GM19397 (cell line): ENCODE measurements around the gene MIEF2.
A peak's percentile ranks its signal among the peaks of the same experiment; 100 is the strongest.

Source experiments
- ATAC-seq: cut with Tn5 transposase; IDR thresholded peaks from one replicate; pipeline ENCODE4 v1.9.1; 2021; ENCODE audit warnings: mild to moderate bottlenecking, moderate library complexity; ENCODE audit not compliant: unreplicated experiment

MIEF2 gene

GRCh38 chr17:18254888-18255649, 5.4 kb upstream of the MIEF2 start:
- no peak for ATAC-seq

- ATAC-seq, result no peak
Observed at GRCh38 chr17:18256351-18256750, 4.1 kb upstream of the MIEF2 start.

- ATAC-seq, result no peak
Observed at GRCh38 chr17:18256776-18257175, 3.7 kb upstream of the MIEF2 start.

GRCh38 chr17:18257268-18257981, 3.0 kb upstream of the MIEF2 start:
- ATAC-seq, result no peak

- ATAC-seq, result peak; percentile 13
Observed at GRCh38 chr17:18257982-18258355, 2.5 kb upstream of the MIEF2 start.

- ATAC-seq, result peak; percentile 32
Observed at GRCh38 chr17:18258356-18259038, 2.0 kb upstream of the MIEF2 start, which contains the start of gene FLII. Gene FLII (minus strand): TSS chr17:18258738. CDS start chr17:18258690, 48 bp downstream.

GRCh38 chr17:18259621-18260331, 686 bp upstream of the MIEF2 start:
- ATAC-seq, result no peak

- peak; percentile 1 for ATAC-seq
Observed at GRCh38 chr17:18261146-18261515, 669 bp downstream of the MIEF2 start.

- ATAC-seq, result no peak
Observed at GRCh38 chr17:18261659-18262058, 1.2 kb downstream of the MIEF2 start.

- ATAC-seq, result no peak
Observed at GRCh38 chr17:18262111-18262510, 1.6 kb downstream of the MIEF2 start.

- no peak for ATAC-seq
Observed at GRCh38 chr17:18262641-18263040, 2.2 kb downstream of the MIEF2 start.

- no peak for ATAC-seq
Observed at GRCh38 chr17:18263885-18264682, 3.6 kb downstream of the MIEF2 start.

- no peak for ATAC-seq
Observed at GRCh38 chr17:18267366-18267765, 6.9 kb downstream of the MIEF2 start.

- ATAC-seq, result no peak
Observed at GRCh38 chr17:18267927-18268711, 7.7 kb downstream of the MIEF2 start.

- ATAC-seq, result no peak
Observed at GRCh38 chr17:18270046-18270931, 9.8 kb downstream of the MIEF2 start.

- ATAC-seq, result no peak
Observed at GRCh38 chr17:18277076-18277475, 16.6 kb downstream of the MIEF2 start.

GRCh38 chr17:18278867-18279266, 18.4 kb downstream of the MIEF2 start:
- ATAC-seq, result no peak

GRCh38 chr17:18280249-18280648, 19.8 kb downstream of the MIEF2 start:
- ATAC-seq, result no peak
